Sigmoid colon (tissue), 4 donors: Measurements from ENCODE around the gene ELFN1.

ENCODE experiments used
- EP300 ChIP-seq, 4 donors: sonication (generic); formaldehyde crosslinking; IDR thresholded peaks; one replicate each; pipeline ENCODE4 v1.6.1; 2017; ENCODE audit warnings: antibody characterized with exemption in 4 of 4
- POLR2A ChIP-seq, 2 donors: fragments of 450-650 bp; IDR thresholded peaks; one replicate each; pipeline ENCODE4 v1.6.1; 2016; ENCODE audit warnings: antibody characterized with exemption in 2 of 2, mild to moderate bottlenecking in 2 of 2, moderate library complexity in 2 of 2
- POLR2AphosphoS5 ChIP-seq, 4 donors: sonication (generic); formaldehyde crosslinking; IDR thresholded peaks; one replicate each; pipeline ENCODE4 v1.6.1; 2017; ENCODE audit warnings: antibody characterized with exemption in 4 of 4
- TF ChIP-seq, protein P1 (sequence below), 4 experiments: fragments of 450-650 bp in 3 of 4; fragments of 200-600 bp in 1 of 4; IDR thresholded peaks; one replicate each; pipeline ENCODE4 v1.5.1; 2016 to 2019; ENCODE audit warnings: antibody characterized with exemption in 4 of 4, mild to moderate bottlenecking in 3 of 4, moderate library complexity in 2 of 4

GRCh38 chr7:1640376-1641172, 29.5 kb upstream of the ELFN1 start:
- TF ChIP-seq, protein P1, sequence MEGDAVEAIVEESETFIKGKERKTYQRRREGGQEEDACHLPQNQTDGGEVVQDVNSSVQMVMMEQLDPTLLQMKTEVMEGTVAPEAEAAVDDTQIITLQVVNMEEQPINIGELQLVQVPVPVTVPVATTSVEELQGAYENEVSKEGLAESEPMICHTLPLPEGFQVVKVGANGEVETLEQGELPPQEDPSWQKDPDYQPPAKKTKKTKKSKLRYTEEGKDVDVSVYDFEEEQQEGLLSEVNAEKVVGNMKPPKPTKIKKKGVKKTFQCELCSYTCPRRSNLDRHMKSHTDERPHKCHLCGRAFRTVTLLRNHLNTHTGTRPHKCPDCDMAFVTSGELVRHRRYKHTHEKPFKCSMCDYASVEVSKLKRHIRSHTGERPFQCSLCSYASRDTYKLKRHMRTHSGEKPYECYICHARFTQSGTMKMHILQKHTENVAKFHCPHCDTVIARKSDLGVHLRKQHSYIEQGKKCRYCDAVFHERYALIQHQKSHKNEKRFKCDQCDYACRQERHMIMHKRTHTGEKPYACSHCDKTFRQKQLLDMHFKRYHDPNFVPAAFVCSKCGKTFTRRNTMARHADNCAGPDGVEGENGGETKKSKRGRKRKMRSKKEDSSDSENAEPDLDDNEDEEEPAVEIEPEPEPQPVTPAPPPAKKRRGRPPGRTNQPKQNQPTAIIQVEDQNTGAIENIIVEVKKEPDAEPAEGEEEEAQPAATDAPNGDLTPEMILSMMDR (IDR thresholded peaks at IDR 0.05): no peak
- TF ChIP-seq EP300 (IDR thresholded peaks at IDR 0.05) (no peak), POLR2AphosphoS5 (IDR thresholded peaks at IDR 0.05) (no peak), POLR2A (IDR thresholded peaks at IDR 0.05) (no peak)
